Neuron (in vitro differentiated cells): ENCODE measurements around the gene KCNK13.
"Not testable (repeated sequence)": the region's sequence is repeated elsewhere in the genome, so short reads cannot be mapped to it uniquely, and the experiment has no call there.

Experiments
- H2AFZ ChIP-seq: one replicate; pipeline ENCODE4 v1.6.1; 2013; ENCODE audit warnings: low read depth, mild to moderate bottlenecking, inconsistent platforms, low read length, moderate library complexity
- H3K27me3 ChIP-seq: one replicate; pipeline ENCODE4 v1.6.1; 2013; ENCODE audit warnings: low read length; ENCODE audit not compliant: insufficient read depth
- H3K36me3 ChIP-seq: one replicate; pipeline ENCODE4 v1.6.1; 2013; ENCODE audit warnings: low read length; ENCODE audit not compliant: insufficient read depth
- H3K4me1 ChIP-seq: one replicate; pipeline ENCODE4 v1.6.1; 2013; ENCODE audit warnings: low read length; ENCODE audit not compliant: insufficient read depth
- H3K4me3 ChIP-seq: 2 replicates; pipeline ENCODE4 v1.5.1; 2013; ENCODE audit warnings: mild to moderate bottlenecking, low read length, moderate library complexity
- H3K9me3 ChIP-seq: one replicate; pipeline ENCODE4 v1.6.1; 2013; ENCODE audit warnings: low read length

Gene KCNK13

GRCh38 chr14:90194706-90195105 is 132.9 kb downstream of the KCNK13 start:
- no peaks in the 10 kb centered on the region for H3K4me1 ChIP-seq
- H3K36me3 ChIP-seq = no peaks in the 10 kb centered on the region
- no peak overlapping the region for H2AFZ ChIP-seq
- no peak overlapping the region for H3K4me3 ChIP-seq
- H3K27me3 ChIP-seq = peaks cover 2% of the 10 kb centered on the region
- no peaks in the 10 kb centered on the region for H3K9me3 ChIP-seq

GRCh38 chr14:90198541-90199060 is 136.8 kb downstream of the KCNK13 start:
- Histone ChIP-seq H3K9me3 (peaks cover 2% of the 10 kb centered on the region), H3K27me3 (no peaks in the 10 kb centered on the region), H2AFZ (no peak overlapping the region), H3K4me3 (no peak overlapping the region), H3K4me1 (no peaks in the 10 kb centered on the region), H3K36me3 (no peaks in the 10 kb centered on the region)

- H3K27me3 ChIP-seq, H3K36me3 ChIP-seq, H3K4me1 ChIP-seq, H3K9me3 ChIP-seq, H3K4me3 ChIP-seq, H2AFZ ChIP-seq: not testable (repeated sequence)
Measured at GRCh38 chr14:90200546-90200945, 138.8 kb downstream of the KCNK13 start.

GRCh38 chr14:90201344-90201743 is 139.6 kb downstream of the KCNK13 start:
- H3K36me3 ChIP-seq = no peaks in the 10 kb centered on the region
- no peaks in the 10 kb centered on the region for H3K27me3 ChIP-seq
- H3K4me3 ChIP-seq = no peak overlapping the region
- no peaks in the 10 kb centered on the region for H3K4me1 ChIP-seq
- H2AFZ ChIP-seq = no peak overlapping the region
- peaks cover 2% of the 10 kb centered on the region for H3K9me3 ChIP-seq

- Histone ChIP-seq H3K4me3 (no peak overlapping the region), H2AFZ (no peak overlapping the region), H3K36me3 (no peaks in the 10 kb centered on the region), H3K4me1 (no peaks in the 10 kb centered on the region), H3K27me3 (no peaks in the 10 kb centered on the region), H3K9me3 (peaks cover 2% of the 10 kb centered on the region)
Measured at GRCh38 chr14:90204516-90204915, 142.7 kb downstream of the KCNK13 start.

GRCh38 chr14:90213099-90213748 is 151.4 kb downstream of the KCNK13 start:
- Histone ChIP-seq H3K27me3 (no peaks in the 10 kb centered on the region), H3K4me1 (no peaks in the 10 kb centered on the region), H3K9me3 (peaks cover 4% of the 10 kb centered on the region), H3K36me3 (no peaks in the 10 kb centered on the region), H2AFZ (no peak overlapping the region), H3K4me3 (no peak overlapping the region)

GRCh38 chr14:90228478-90228877 is 166.7 kb downstream of the KCNK13 start:
- peaks cover 3% of the 10 kb centered on the region for H3K27me3 ChIP-seq
- H3K9me3 ChIP-seq = no peaks in the 10 kb centered on the region
- no peak overlapping the region for H3K4me3 ChIP-seq
- H3K36me3 ChIP-seq = no peaks in the 10 kb centered on the region
- no peak overlapping the region for H2AFZ ChIP-seq
- no peaks in the 10 kb centered on the region for H3K4me1 ChIP-seq

DNA sequence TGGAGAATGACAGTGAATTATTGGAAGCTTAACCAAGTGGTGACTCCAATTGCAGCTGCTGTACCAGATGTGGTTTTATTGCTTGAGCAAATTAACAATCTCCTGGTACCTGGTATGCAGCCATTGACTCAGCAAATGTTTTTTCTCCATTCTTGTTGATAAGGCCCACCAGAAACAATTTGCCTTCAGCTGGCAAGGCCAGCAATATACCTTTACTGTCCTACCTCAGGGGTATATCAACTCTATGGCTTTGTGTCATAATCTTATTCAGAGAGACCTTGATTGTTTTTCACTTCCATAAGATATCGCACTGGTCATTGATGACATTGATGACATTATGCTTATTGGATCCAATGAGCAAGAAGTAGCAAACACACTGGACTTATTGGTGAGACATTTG is 168.1 kb downstream of the KCNK13 start:
- H3K36me3 ChIP-seq, H3K9me3 ChIP-seq: not testable (repeated sequence)

More for the DNA sequence above, 168.1 kb downstream of the KCNK13 start:
- not testable (repeated sequence) for H3K4me3 ChIP-seq, H3K4me1 ChIP-seq, H3K27me3 ChIP-seq, H2AFZ ChIP-seq
